Gastrocnemius medialis (tissue), 4 donors: Measurements from ENCODE around the gene MED12. TPM values are rescaled to one million over a fixed set of nuclear protein-coding genes. Genes with fewer than 3 reads are reported as not detected.

Source experiments
- ATAC-seq, 2 donors: fragments of 150-250 bp; one replicate each; pipeline ENCODE4 v1.9.1; 2016
- DNase-seq, 2 donors: peaks; one replicate each; pipeline ENCODE4 v3.0.0-alpha.2; 2019
- H3K27ac ChIP-seq, 4 donors: fragments of 200-600 bp; sonication (generic); 1 replicate in 1 of 4; 2 replicates in 3 of 4; pipeline ENCODE4 v1.5.1; 2016 to 2018; ENCODE audit warnings: mild to moderate bottlenecking in 2 of 4, moderate library complexity in 1 of 4
- H3K27me3 ChIP-seq, 3 donors: fragments of 200-600 bp; sonication (generic) in 2 of 3; 1 replicate in 1 of 3; 2 replicates in 2 of 3; pipeline versions ENCODE4 v1.5.1 to v1.6.0; 2016 to 2019; ENCODE audit warnings: mild to moderate bottlenecking in 1 of 3, moderate library complexity in 1 of 3
- H3K36me3 ChIP-seq, 2 donors: fragments of 200-600 bp; sonication (generic) in 1 of 2; one replicate each; pipeline ENCODE4 v1.5.1; 2017 to 2018
- H3K4me1 ChIP-seq, 2 donors: fragments of 200-600 bp; sonication (generic) in 1 of 2; one replicate each; pipeline ENCODE4 v1.5.1; 2016 to 2017; ENCODE audit warnings: mild to moderate bottlenecking in 2 of 2
- H3K4me3 ChIP-seq, 4 donors: fragments of 200-600 bp; sonication (generic) in 3 of 4; 1 replicate in 1 of 4; 2 replicates in 3 of 4; pipeline ENCODE4 v1.5.1; 2016 to 2019; ENCODE audit warnings: mild to moderate bottlenecking in 2 of 4
- H3K9me3 ChIP-seq, 3 donors: fragments of 200-600 bp; sonication (generic) in 2 of 3; 1 replicate in 1 of 3; 2 replicates in 2 of 3; pipeline ENCODE4 v1.5.1; 2016 to 2019
- CTCF ChIP-seq, 5 experiments: fragments of 450-650 bp in 3 of 5; fragments of 200-600 bp in 2 of 5; sonication (generic) in 2 of 5; IDR thresholded peaks in 4 of 5; conservative IDR thresholded peaks in 1 of 5; 1 replicate in 4 of 5; 2 replicates in 1 of 5; pipeline ENCODE4 v1.5.1; 2016 to 2019; ENCODE audit warnings: antibody characterized with exemption in 5 of 5, mild to moderate bottlenecking in 3 of 5, moderate library complexity in 3 of 5
- POLR2A ChIP-seq, 2 donors: fragments of 450-650 bp; IDR thresholded peaks; one replicate each; pipeline ENCODE4 v1.6.1; 2017; ENCODE audit warnings: antibody characterized with exemption in 2 of 2, mild to moderate bottlenecking in 2 of 2, moderate library complexity in 2 of 2
- in situ Hi-C, 4 donors: fragments of 200-750 bp; cut with MboI; loops; one replicate each; pipeline versions ENCODE4 v1.15.0 to v1.8.0; 2017; ENCODE audit warnings: low sequenced_read_pairs in 4 of 4
- intact Hi-C: fragments of 100-400 bp; cut with DNase I; formaldehyde crosslinking; loops from one replicate; pipeline ENCODE4 v1.15.1; 2023; ENCODE audit warnings: low total_unique reads
- total RNA-seq, 4 donors: library from RNA; depleted of rRNA; stranded (reverse); fragments of >200 nt; gene quantifications; one replicate each; pipeline versions ENCODE4 v1.1.0 to v1.2.3, GENCODE V29; 2016

The MED12 gene
- total RNA-seq, 4 donors from 2014 or later = 11.8 to 25.5 (median 17.4) TPM

DNA sequence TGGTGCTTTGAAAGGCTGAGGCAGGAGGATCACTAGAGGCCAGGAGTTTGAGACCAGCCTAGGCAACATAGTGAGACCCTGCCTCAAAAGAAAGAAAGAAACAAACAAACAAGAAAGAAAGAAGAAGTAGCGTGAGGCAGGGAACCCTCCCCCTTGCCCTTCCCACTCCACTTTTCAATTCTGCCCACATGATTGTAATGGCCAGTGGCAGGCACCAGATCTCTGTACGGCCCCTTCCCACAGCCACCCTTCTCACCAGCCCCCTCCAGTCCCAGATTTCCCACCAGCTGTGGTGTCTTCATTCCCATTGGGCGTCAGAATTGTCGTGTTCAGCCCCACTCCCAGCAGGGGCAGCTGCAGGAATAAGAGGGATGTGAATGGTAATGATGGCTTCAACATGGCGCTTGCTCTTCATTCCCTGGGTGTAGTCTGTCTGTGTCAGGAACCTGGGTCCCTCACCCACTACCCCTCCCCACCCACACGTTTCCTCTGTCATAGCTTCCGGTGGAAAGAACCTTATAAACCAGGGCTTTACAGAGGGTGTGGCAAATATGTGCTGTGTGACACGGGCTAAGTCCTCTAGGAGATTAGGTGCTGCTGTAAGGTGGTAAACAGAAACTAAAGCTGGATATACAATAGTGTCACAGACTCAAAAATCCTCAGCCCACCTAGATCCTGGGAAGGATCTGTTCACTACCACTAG lies 7.1 kb upstream of the MED12 start, which contains the start of gene IL2RG:
Gene IL2RG, minus strand, starts transcription at position 437 of the 703 bp plus-strand sequence. Its CDS starts 38 bp downstream, at position 399.
- Histone ChIP-seq H3K27me3 (no peaks in the 10 kb centered on the region), H3K27ac (peak within 1 kb of the TSS in 1 of 4 donors; percentile 18), H3K4me3 (no peak within 1 kb of the TSS), H3K36me3 (no peaks in the 10 kb centered on the region), H3K9me3 (no peaks in the 10 kb centered on the region), H3K4me1 (no peaks in the 10 kb centered on the region)
- TF ChIP-seq CTCF (IDR thresholded peaks at IDR 0.05 in 4 of 5, conservative IDR thresholded peaks at IDR 0.05 in 1 of 5) = no peak
- no peak for TF ChIP-seq POLR2A (IDR thresholded peaks at IDR 0.05)
- DNase-seq (no peak), ATAC-seq (no peak)
- intact Hi-C loops = no loop called here
- in situ Hi-C loops = no loop called here

GRCh38 chrX:71111921-71112431 lies 6.4 kb upstream of the MED12 start:
- intact Hi-C loops = no loop called here
- Histone ChIP-seq H3K4me3 (no peak overlapping the region), H3K27ac (peak overlapping the region in 1 of 4 donors; percentile 18), H3K27me3 (no peaks in the 10 kb centered on the region), H3K9me3 (no peaks in the 10 kb centered on the region), H3K36me3 (no peaks in the 10 kb centered on the region), H3K4me1 (no peaks in the 10 kb centered on the region)
- no peak for ATAC-seq
- TF ChIP-seq POLR2A (IDR thresholded peaks at IDR 0.05) (no peak), CTCF (IDR thresholded peaks at IDR 0.05 in 4 of 5, conservative IDR thresholded peaks at IDR 0.05 in 1 of 5) (no peak)
- in situ Hi-C loops = no loop called here
- no peak for DNase-seq

DNA sequence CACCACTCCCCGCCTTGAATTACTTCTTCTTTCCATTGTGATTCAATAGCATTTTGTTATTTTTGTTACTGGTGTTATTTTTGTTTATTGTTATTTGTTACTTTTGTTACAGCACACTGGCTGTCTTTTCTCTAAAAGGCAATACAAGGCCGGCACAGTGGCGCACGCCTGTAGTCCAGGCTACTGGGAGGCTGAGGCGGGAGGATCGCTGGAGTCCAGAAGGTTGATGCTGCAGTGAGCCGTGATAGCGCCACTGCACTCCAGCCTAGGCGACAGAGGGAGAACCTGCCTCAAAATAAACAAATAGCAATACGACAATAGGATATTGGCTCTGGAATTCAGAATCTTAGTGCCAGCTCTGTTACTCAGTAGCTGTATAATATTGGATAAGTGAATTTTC lies 1.0 kb upstream of the MED12 start:
- in situ Hi-C loops = no loop called here
- Histone ChIP-seq H3K27ac (no peak overlapping the region), H3K9me3 (no peaks in the 10 kb centered on the region), H3K27me3 (no peaks in the 10 kb centered on the region), H3K36me3 (peaks cover 0 to 16% of the 10 kb centered on the region in 2 donors), H3K4me1 (no peaks in the 10 kb centered on the region), H3K4me3 (no peak overlapping the region)
- TF ChIP-seq CTCF (IDR thresholded peaks at IDR 0.05 in 4 of 5, conservative IDR thresholded peaks at IDR 0.05 in 1 of 5) (no peak), POLR2A (IDR thresholded peaks at IDR 0.05) (no peak)
- no peak for DNase-seq
- intact Hi-C loops = no loop called here
- no peak for ATAC-seq

DNA sequence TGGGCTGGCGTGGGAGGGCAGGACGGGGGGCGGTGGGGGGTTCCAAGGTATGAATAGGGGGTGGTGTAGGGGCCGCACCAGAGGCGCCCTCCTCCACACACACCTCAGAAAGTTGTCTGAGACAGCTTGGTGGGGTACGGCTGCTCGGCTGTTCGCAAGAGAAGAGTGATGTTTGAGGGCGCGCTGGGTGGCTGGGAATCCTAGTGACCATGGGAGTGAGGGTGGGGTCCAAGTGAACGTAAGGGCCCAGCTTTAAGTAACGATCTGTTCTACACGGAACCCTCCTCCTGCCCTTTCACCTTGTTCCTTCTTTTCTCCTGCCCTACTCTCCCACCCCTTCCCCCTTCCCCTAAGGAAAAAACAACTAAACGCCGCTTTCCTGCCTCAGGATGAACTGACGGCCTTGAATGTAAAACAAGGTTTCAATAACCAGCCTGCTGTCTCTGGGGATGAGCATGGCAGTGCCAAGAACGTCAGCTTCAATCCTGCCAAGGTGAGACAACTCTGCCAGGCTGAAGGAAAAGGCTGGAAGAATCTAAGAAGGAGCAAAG lies 664 bp downstream of the MED12 start:
- peaks cover 0 to 33% of the 10 kb centered on the region in 2 donors for H3K36me3 ChIP-seq
- H3K27ac ChIP-seq = peak overlapping the region; percentile 87 to 92 (median 90)
- no peaks in the 10 kb centered on the region for H3K27me3 ChIP-seq
- peak in 1 of 2 donors; percentile 22 for ATAC-seq
- H3K4me3 ChIP-seq = peak overlapping the region; percentile 70 to 80 (median 75)
- H3K4me1 ChIP-seq = no peaks in the 10 kb centered on the region
- no peaks in the 10 kb centered on the region for H3K9me3 ChIP-seq
- no peak for DNase-seq
- TF ChIP-seq POLR2A (IDR thresholded peaks at IDR 0.05) = no peak
- no peak for TF ChIP-seq CTCF (IDR thresholded peaks at IDR 0.05 in 4 of 5, conservative IDR thresholded peaks at IDR 0.05 in 1 of 5)
- intact Hi-C loops (loop anchor here (1.0 to 2.0 kb wide), 3 partner anchors 23 to 60 kb away; partner anchors contain the start of gene SNX12), in situ Hi-C loops (no loop called here)
